H1 (cell line): ENCODE data around the gene MTARC1. TPM values are rescaled to one million over a fixed set of nuclear protein-coding genes. Genes with fewer than 3 reads are reported as not detected.

Experiments used
- CTCF ChIA-PET: fragments of 300-600 bp; sonication (Branson Sonifier 250); formaldehyde crosslinking; loops from one replicate; lab custom pipeline; 2021; ENCODE audit not compliant: partially characterized antibody; lab: Charles Lee
- POLR2A ChIA-PET: fragments of 300-600 bp; sonication (Branson Sonifier 250); formaldehyde crosslinking; loops from one replicate; lab custom pipeline; 2021; ENCODE audit warnings: inconsistent platforms; ENCODE audit not compliant: partially characterized antibody; lab: Charles Lee
- DNase-seq, 2 experiments: peaks; one replicate each; pipeline versions ENCODE4 v3.0.0 to v3.0.0-alpha.2; 2010 to 2022; ENCODE audit warnings: low spot score in 2 of 2, low read depth in 1 of 2, mixed read lengths in 1 of 2
- FAIRE-seq: peaks from 2 replicates; lab custom pipeline; 2011; peaks lifted over from hg19 to GRCh38; lab: Jason Lieb, UNC
- H2AFZ ChIP-seq: 2 replicates; pipeline ENCODE4 v1.8.1; 2012; ENCODE audit warnings: low read length, inconsistent platforms
- H2AK5ac ChIP-seq: 2 replicates; pipeline ENCODE4 v1.6.1; 2013; ENCODE audit warnings: low read depth, low read length
- H2BK120ac ChIP-seq: replicated peaks from 2 replicates; pipeline ENCODE3; 2013; ENCODE audit warnings: low read depth, low read length, inconsistent platforms
- H2BK12ac ChIP-seq: 2 replicates; pipeline ENCODE4 v1.6.1; 2013; ENCODE audit warnings: low read depth, low read length
- H2BK15ac ChIP-seq: 2 replicates; pipeline ENCODE4 v1.6.1; 2013; ENCODE audit warnings: low read length
- H2BK20ac ChIP-seq: 2 replicates; pipeline ENCODE4 v1.6.1; 2013; ENCODE audit warnings: low read length
- H2BK5ac ChIP-seq: 2 replicates; pipeline ENCODE4 v1.6.1; 2013; ENCODE audit warnings: low read depth, low read length
- H3K14ac ChIP-seq: 2 replicates; pipeline ENCODE4 v1.6.1; 2013; ENCODE audit warnings: inconsistent platforms; ENCODE audit not compliant: insufficient read length
- H3K18ac ChIP-seq: 2 replicates; pipeline ENCODE4 v1.6.1; 2013; ENCODE audit warnings: low read length; ENCODE audit errors: extremely low read depth
- H3K23ac ChIP-seq: 2 replicates; pipeline ENCODE4 v1.6.1; 2013; ENCODE audit warnings: inconsistent platforms; ENCODE audit not compliant: insufficient read length
- H3K23me2 ChIP-seq: 2 replicates; pipeline ENCODE4 v1.6.1; 2013; ENCODE audit warnings: low read depth, low read length
- H3K27ac ChIP-seq: 2 replicates; pipeline ENCODE4 v1.6.1; 2011; ENCODE audit warnings: low read depth, low read length, inconsistent platforms
- H3K27me3 ChIP-seq, 4 experiments: replicated peaks in 1 of 4; 1 replicate in 1 of 4; 2 replicates in 3 of 4; pipeline versions ENCODE4 v1.6.1 to v1.8.1; 2011 to 2013; ENCODE audit warnings: low read length in 3 of 4, mild to moderate bottlenecking in 3 of 4, inconsistent platforms in 2 of 4, mixed read lengths in 2 of 4, moderate library complexity in 1 of 4; ENCODE audit not compliant: control insufficient read depth in 3 of 4, insufficient read depth in 3 of 4; ENCODE audit errors: extremely low read depth in 1 of 4
- H3K36me3 ChIP-seq, 4 experiments: 2 replicates each; pipeline versions ENCODE4 v1.6.1 to v1.8.1; 2011 to 2013; ENCODE audit warnings: mild to moderate bottlenecking in 4 of 4, low read length in 3 of 4, moderate library complexity in 2 of 4, control low read depth in 1 of 4, inconsistent platforms in 1 of 4; ENCODE audit not compliant: insufficient read depth in 4 of 4, control insufficient read depth in 2 of 4
- H3K4ac ChIP-seq: replicated peaks from 2 replicates; pipeline ENCODE3; 2013; ENCODE audit warnings: low read length, low read depth, mixed read lengths, inconsistent platforms; ENCODE audit not compliant: insufficient read length
- H3K4me1 ChIP-seq, 4 experiments: replicated peaks in 1 of 4; 1 replicate in 1 of 4; 2 replicates in 3 of 4; pipeline versions ENCODE4 v1.6.1 to v1.8.1; 2011 to 2013; ENCODE audit warnings: low read length in 3 of 4, inconsistent platforms in 2 of 4, mixed read lengths in 1 of 4; ENCODE audit not compliant: insufficient read depth in 4 of 4, control insufficient read depth in 3 of 4
- H3K4me2 ChIP-seq, 2 experiments: 2 replicates each; pipeline versions ENCODE4 v1.6.1 to v1.8.1; 2011 to 2013; ENCODE audit warnings: low read depth in 2 of 2, low read length in 2 of 2, control low read depth in 1 of 2, inconsistent platforms in 1 of 2, mild to moderate bottlenecking in 1 of 2; ENCODE audit not compliant: insufficient read depth in 1 of 2
- H3K4me3 ChIP-seq, 4 experiments: fragments of 200-600, 300-600 bp in 1 of 4; sonication (generic), shearing (Covaris generic), sonication (Bioruptor Twin) in 1 of 4; 2 replicates each; pipeline versions ENCODE4 v1.5.1 to v1.8.1; 2011 to 2016; ENCODE audit warnings: low read length in 4 of 4, low read depth in 3 of 4, control low read depth in 2 of 4, inconsistent platforms in 2 of 4, mild to moderate bottlenecking in 2 of 4, mixed read lengths in 1 of 4, moderate library complexity in 1 of 4; ENCODE audit not compliant: insufficient read depth in 2 of 4; ENCODE audit errors: extremely low read depth in 1 of 4
- H3K56ac ChIP-seq: replicated peaks from 2 replicates; pipeline ENCODE3; 2013; ENCODE audit warnings: low read depth, mild to moderate bottlenecking, mixed read lengths, low read length, inconsistent platforms; ENCODE audit not compliant: insufficient read length
- H3K79me1 ChIP-seq: 2 replicates; pipeline ENCODE4 v1.6.1; 2013; ENCODE audit warnings: low read depth, low read length, control low read depth
- H3K79me2 ChIP-seq, 2 experiments: 2 replicates each; pipeline versions ENCODE4 v1.6.1 to v1.8.1; 2012 to 2013; ENCODE audit warnings: low read length in 2 of 2, mild to moderate bottlenecking in 2 of 2, inconsistent platforms in 1 of 2; ENCODE audit not compliant: insufficient read depth in 2 of 2, control insufficient read depth in 1 of 2
- H3K9ac ChIP-seq, 4 experiments: replicated peaks in 1 of 4; 1 replicate in 1 of 4; 2 replicates in 3 of 4; pipeline versions ENCODE4 v1.6.1 to v1.8.1; 2011 to 2013; ENCODE audit warnings: low read depth in 3 of 4, low read length in 3 of 4, control low read depth in 2 of 4, mild to moderate bottlenecking in 2 of 4, moderate library complexity in 2 of 4, inconsistent platforms in 1 of 4; ENCODE audit errors: extremely low read depth in 1 of 4
- H3K9me3 ChIP-seq, 2 experiments: 2 replicates each; pipeline versions ENCODE4 v1.6.1 to v1.8.1; 2012 to 2013; ENCODE audit warnings: mild to moderate bottlenecking in 2 of 2, moderate library complexity in 2 of 2, control low read depth in 1 of 2, inconsistent platforms in 1 of 2, low read depth in 1 of 2, low read length in 1 of 2, mixed read lengths in 1 of 2; ENCODE audit not compliant: insufficient read depth in 2 of 2
- H4K20me1 ChIP-seq, 2 experiments: replicated peaks in 1 of 2; 2 replicates each; pipeline versions ENCODE3 to v1.8.1; 2011 to 2013; ENCODE audit warnings: inconsistent platforms in 2 of 2, low read length in 2 of 2, mild to moderate bottlenecking in 1 of 2; ENCODE audit not compliant: insufficient read depth in 2 of 2, control insufficient read depth in 1 of 2
- H4K5ac ChIP-seq: 2 replicates; pipeline ENCODE4 v1.6.1; 2013; ENCODE audit warnings: low read length, low read depth, mixed read lengths, inconsistent platforms; ENCODE audit not compliant: insufficient read length
- H4K8ac ChIP-seq: 2 replicates; pipeline ENCODE4 v1.8.0; 2013; ENCODE audit warnings: mild to moderate bottlenecking, moderate library complexity, low read length, inconsistent platforms; ENCODE audit not compliant: insufficient read depth; ENCODE audit errors: extremely low read depth
- H4K91ac ChIP-seq: replicated peaks from 2 replicates; pipeline ENCODE3; 2013; ENCODE audit warnings: low read length, mixed read lengths, inconsistent platforms; ENCODE audit not compliant: insufficient read length
- FOSL1 ChIP-seq: IDR thresholded peaks from 2 replicates; pipeline ENCODE4 v1.6.1; 2011; ENCODE audit warnings: mild to moderate bottlenecking, low read depth, low read length, moderate library complexity; ENCODE audit not compliant: insufficient read depth
- KDM4A ChIP-seq: IDR thresholded peaks from one replicate; pipeline ENCODE4 v1.7.1; 2012; ENCODE audit warnings: low read depth, mild to moderate bottlenecking, moderate library complexity, low read length, inconsistent platforms; ENCODE audit not compliant: severe bottlenecking
- WGBS, 2 experiments: shearing (Covaris generic) in 1 of 2; methylation state at CpG; one replicate each; pipeline versions ENCODE4 v1.1.6 to v1.1.7; 2013 to 2015; ENCODE audit warnings: low lambda C conversion rate in 2 of 2, mixed read lengths in 2 of 2, inconsistent platforms in 1 of 2, low coverage in 1 of 2, missing lambda C conversion rate in 1 of 2; ENCODE audit not compliant: insufficient replicate concordance in 2 of 2, insufficient coverage in 1 of 2, insufficient read length in 1 of 2; ENCODE audit errors: extremely low coverage in 1 of 2, missing lambda C conversion rate in 1 of 2; 5-methylcytosine and 5-hydroxymethylcytosine counted together
- polyA plus RNA-seq, 7 experiments: library from polyadenylated mRNA; depleted of rRNA in 3 of 7; stranded (reverse) in 5 of 7; unstranded in 2 of 7; fragments of >200 nt in 5 of 7; fragments of 200-250 nt in 2 of 7; gene quantifications; 1 replicate in 5 of 7; 2 replicates in 1 of 7; 4 replicates in 1 of 7; pipeline versions ENCODE4 v1.2.1 to v1.2.3, GENCODE V29; 2011 to 2013; ENCODE audit warnings: missing spikeins in 2 of 7, mixed read lengths in 2 of 7
- total RNA-seq: library from RNA; stranded (reverse); fragmentation: NEBNext Ultra II Directional; extraction: Animal tissue kit (Norgen Biotek cat#: 25700); gene quantifications from 2 replicates; pipeline ENCODE4 v1.2.1, GENCODE V29; 2021

MTARC1 gene
- total and polyA plus RNA-seq, 2 of the 8 experiments (the other 6 are each of a cell fraction or from before 2014, with no cell fraction given) = 17.2 to 46.2 TPM

GRCh38 chr1:220791956-220792355, 5.2 kb downstream of the MTARC1 start:
- Histone ChIP-seq H3K79me2 (peaks cover 0 to 15% of the 10 kb centered on the region in 2 experiments; a peak in 2 of 4 replicates), H2BK12ac (no peak overlapping the region), H4K20me1 (peaks cover 0 to 3% of the 10 kb centered on the region in 2 experiments), H3K9me3 (no peaks in the 10 kb centered on the region), H3K14ac (no peak overlapping the region), H3K4me1 (peaks cover 0 to 3% (median 0%) of the 10 kb centered on the region in 4 experiments; a peak in 1 of 7 replicates), H3K23ac (no peak overlapping the region), H3K4ac (no peak overlapping the region), H3K27ac (no peak overlapping the region), H3K4me3 (no peak overlapping the region), H2BK20ac (no peak overlapping the region), H2AFZ (no peak overlapping the region), H4K8ac (no peak overlapping the region), H2AK5ac (no peak overlapping the region), H2BK5ac (no peak overlapping the region), H3K79me1 (peaks cover 3% of the 10 kb centered on the region), H3K18ac (no peak overlapping the region), H4K5ac (no peak overlapping the region), H2BK120ac (no peak overlapping the region), H3K27me3 (no peaks in the 10 kb centered on the region), H3K23me2 (peaks cover 4% of the 10 kb centered on the region; the same call in 1 of the 2 replicates), H3K36me3 (peaks cover 0 to 16% (median under 1%) of the 10 kb centered on the region in 4 experiments; a peak in 2 of 8 replicates), H2BK15ac (no peak overlapping the region), H4K91ac (no peak overlapping the region), H3K9ac (no peak overlapping the region), H3K56ac (no peak overlapping the region), H3K4me2 (no peak overlapping the region)
- POLR2A ChIA-PET = no interaction called here
- TF ChIP-seq FOSL1 (no peak), KDM4A (no peak)
- WGBS, 2 experiments = 89% methylated on average over 5 of the region's 5 CpGs; no CpG with 5 or more reads in 1 of the 2 experiments
- DNase-seq = no peak
- CTCF ChIA-PET = interaction anchor here (8.2 kb wide), 1 partner anchor 11 kb away, joined by 96 read pairs; no protein-coding TSS in a partner anchor
- FAIRE-seq = no peak
